ENCODE results near the gene HNRNPA3. TPM values are rescaled to one million over a fixed set of nuclear protein-coding genes. Genes with fewer than 3 reads are reported as not detected.
A peak's percentile ranks its signal among the peaks of the same experiment; 100 is the strongest.

The HNRNPA3 gene
- total and polyA plus RNA-seq, 2 of the 13 experiments (the other 11 are each of a cell fraction or from before 2014, with no cell fraction given) = 73.3 to 97.7 TPM

DNA sequence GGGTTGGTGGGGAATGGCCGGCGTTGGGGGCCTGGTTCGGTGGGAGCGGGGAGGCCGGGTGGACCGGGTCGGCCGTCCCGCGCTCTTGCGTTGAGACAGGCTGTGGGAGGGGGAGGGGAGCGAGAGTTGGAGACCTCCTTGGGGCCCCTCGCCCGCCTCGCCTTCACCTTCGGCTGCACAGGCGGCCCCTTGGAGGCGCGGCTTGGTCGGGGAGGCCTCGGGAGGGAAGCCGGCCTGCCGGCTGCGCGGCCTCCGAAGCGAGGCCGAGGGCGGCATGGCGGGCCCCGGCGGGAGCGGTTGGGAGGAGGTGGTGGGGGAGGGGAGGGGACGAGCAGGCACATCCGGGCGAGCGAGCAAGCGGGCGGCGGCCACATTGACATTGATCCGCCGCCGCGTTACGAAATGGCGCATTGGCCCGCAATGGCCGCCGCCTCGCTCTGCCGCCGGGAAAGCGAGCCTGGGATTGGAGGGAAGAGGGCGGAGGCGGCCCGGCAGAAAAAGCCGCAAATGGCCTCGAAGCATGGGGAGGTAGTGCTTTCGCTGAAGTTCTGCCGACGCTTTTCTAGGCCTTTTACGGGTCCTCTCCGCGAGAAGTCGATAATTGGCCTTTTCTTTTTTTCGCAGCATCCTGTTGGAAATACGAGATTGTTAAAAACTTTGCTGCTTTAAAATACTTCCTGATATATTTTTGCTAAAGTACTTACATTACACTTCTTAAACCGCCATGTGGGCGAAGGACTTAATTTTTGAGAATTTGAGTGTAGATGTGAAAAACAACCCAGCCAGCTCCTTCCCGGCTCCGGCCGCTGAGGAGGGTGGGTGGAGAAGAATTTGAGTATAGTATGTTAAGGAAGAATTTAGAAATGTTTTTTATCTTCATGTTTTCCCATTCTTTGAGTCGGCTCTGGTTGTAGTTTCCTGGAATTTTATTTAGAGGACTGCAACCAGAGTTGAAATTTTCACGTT, 580 bp downstream of the HNRNPA3 start (continued):
- TF ChIP-seq SRY (CRISPR knock-in tag; IDR thresholded peaks at IDR 0.05) = 0 out of 2 replicates have a peak, but pooled peaks have one; percentile 34
- TF ChIP-seq KAT8 (CRISPR knock-in tag; IDR thresholded peaks at IDR 0.05) = peak; percentile 93
- TF ChIP-seq, protein P1, sequence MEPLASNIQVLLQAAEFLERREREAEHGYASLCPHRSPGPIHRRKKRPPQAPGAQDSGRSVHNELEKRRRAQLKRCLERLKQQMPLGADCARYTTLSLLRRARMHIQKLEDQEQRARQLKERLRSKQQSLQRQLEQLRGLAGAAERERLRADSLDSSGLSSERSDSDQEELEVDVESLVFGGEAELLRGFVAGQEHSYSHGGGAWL (CRISPR knock-in tag; IDR thresholded peaks at IDR 0.05) = peak; percentile 84
- no peak for TF ChIP-seq ZBTB7B (CRISPR knock-in tag; IDR thresholded peaks at IDR 0.05)
- TF ChIP-seq GFI1 (CRISPR knock-in tag; IDR thresholded peaks at IDR 0.05; ENCODE audit: borderline replicate concordance) = no peak; the same call in none of the 2 replicates
- TF ChIP-seq STAG1 (CRISPR knock-in tag; IDR thresholded peaks at IDR 0.05) = 0 out of 2 replicates have a peak, but pooled peaks have one; percentile 17
- TF ChIP-seq ZBTB8A (CRISPR knock-in tag; IDR thresholded peaks at IDR 0.05; ENCODE audit: borderline replicate concordance, low read depth) = no peak
- TF ChIP-seq ZIK1 (CRISPR knock-in tag; IDR thresholded peaks at IDR 0.05; ENCODE audit: borderline replicate concordance, low read depth) = no peak
- TF ChIP-seq ZC3H4 (CRISPR knock-in tag; IDR thresholded peaks at IDR 0.05; ENCODE audit: borderline replicate concordance) = peak; percentile 87
- peak; percentile 54; the same call in 1 of the 2 replicates for TF ChIP-seq FOXK1 (CRISPR knock-in tag; IDR thresholded peaks at IDR 0.05; ENCODE audit: borderline replicate concordance, low read depth)
- TF ChIP-seq ZNF547 (CRISPR knock-in tag; IDR thresholded peaks at IDR 0.05) = no peak; the same call in none of the 2 replicates
- TF ChIP-seq ZMAT3 (CRISPR knock-in tag; conservative IDR thresholded peaks at IDR 0.05) = peak; percentile 59; the same call in 1 of the 2 replicates
- no peak for TF ChIP-seq FLYWCH1 (CRISPR knock-in tag; IDR thresholded peaks at IDR 0.05)
- peak; percentile 91; the same call in 1 of the 2 replicates for TF ChIP-seq ERF (CRISPR knock-in tag; IDR thresholded peaks at IDR 0.05)
- TF ChIP-seq ZNF3 (CRISPR knock-in tag; IDR thresholded peaks at IDR 0.05) = no peak
- peak; percentile 70 for TF ChIP-seq FOXO1 (CRISPR knock-in tag; IDR thresholded peaks at IDR 0.05)
- peak; percentile 67; the same call in 1 of the 2 replicates for TF ChIP-seq SOX5 (CRISPR knock-in tag; IDR thresholded peaks at IDR 0.05; ENCODE audit: borderline replicate concordance)
- TF ChIP-seq ZNF292 (CRISPR knock-in tag; IDR thresholded peaks at IDR 0.05; ENCODE audit: borderline replicate concordance, low read depth) = 0 out of 2 replicates have a peak, but pooled peaks have one; percentile 53
- TF ChIP-seq, protein P2, sequence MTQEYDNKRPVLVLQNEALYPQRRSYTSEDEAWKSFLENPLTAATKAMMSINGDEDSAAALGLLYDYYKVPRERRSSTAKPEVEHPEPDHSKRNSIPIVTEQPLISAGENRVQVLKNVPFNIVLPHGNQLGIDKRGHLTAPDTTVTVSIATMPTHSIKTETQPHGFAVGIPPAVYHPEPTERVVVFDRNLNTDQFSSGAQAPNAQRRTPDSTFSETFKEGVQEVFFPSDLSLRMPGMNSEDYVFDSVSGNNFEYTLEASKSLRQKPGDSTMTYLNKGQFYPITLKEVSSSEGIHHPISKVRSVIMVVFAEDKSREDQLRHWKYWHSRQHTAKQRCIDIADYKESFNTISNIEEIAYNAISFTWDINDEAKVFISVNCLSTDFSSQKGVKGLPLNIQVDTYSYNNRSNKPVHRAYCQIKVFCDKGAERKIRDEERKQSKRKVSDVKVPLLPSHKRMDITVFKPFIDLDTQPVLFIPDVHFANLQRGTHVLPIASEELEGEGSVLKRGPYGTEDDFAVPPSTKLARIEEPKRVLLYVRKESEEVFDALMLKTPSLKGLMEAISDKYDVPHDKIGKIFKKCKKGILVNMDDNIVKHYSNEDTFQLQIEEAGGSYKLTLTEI (CRISPR knock-in tag; conservative IDR thresholded peaks at IDR 0.05) = no peak
- TF ChIP-seq CBX1 (IDR thresholded peaks at IDR 0.05; ENCODE audit: low read depth) = peak; percentile 65
- no peak; the same call in 1 of the 2 replicates for TF ChIP-seq ZNF333 (CRISPR knock-in tag; IDR thresholded peaks at IDR 0.05; ENCODE audit: borderline replicate concordance)
- no peak for TF ChIP-seq ZNF234 (CRISPR knock-in tag; conservative IDR thresholded peaks at IDR 0.05)
- no peak; the same call in 1 of the 2 replicates for TF ChIP-seq ZNF598 (CRISPR knock-in tag; IDR thresholded peaks at IDR 0.05; ENCODE audit: borderline replicate concordance)
- no peak for TF ChIP-seq SOX6 (IDR thresholded peaks at IDR 0.05)
- TF ChIP-seq SOX6 (CRISPR knock-in tag; IDR thresholded peaks at IDR 0.05) = peak; percentile 43; the same call in 1 of the 2 replicates
- TF ChIP-seq ARHGAP35 (CRISPR knock-in tag; IDR thresholded peaks at IDR 0.05; ENCODE audit: borderline replicate concordance) = peak; percentile 94
- TF ChIP-seq, protein P3, sequence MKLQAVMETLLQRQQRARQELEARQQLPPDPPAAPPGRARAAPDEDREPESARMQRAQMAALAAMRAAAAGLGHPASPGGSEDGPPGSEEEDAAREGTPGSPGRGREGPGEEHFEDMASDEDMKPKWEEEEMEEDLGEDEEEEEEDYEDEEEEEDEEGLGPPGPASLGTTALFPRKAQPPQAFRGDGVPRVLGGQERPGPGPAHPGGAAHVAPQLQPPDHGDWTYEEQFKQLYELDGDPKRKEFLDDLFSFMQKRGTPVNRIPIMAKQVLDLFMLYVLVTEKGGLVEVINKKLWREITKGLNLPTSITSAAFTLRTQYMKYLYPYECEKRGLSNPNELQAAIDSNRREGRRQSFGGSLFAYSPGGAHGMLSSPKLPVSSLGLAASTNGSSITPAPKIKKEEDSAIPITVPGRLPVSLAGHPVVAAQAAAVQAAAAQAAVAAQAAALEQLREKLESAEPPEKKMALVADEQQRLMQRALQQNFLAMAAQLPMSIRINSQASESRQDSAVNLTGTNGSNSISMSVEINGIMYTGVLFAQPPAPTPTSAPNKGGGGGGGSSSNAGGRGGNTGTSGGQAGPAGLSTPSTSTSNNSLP (IDR thresholded peaks at IDR 0.05; ENCODE audit: low read depth, low read length) = peak; percentile 60; the same call in 1 of the 2 replicates

Measured in HepG2 (cell line).